HUES6 (cell line): Measurements from ENCODE around the gene PRKCG.
A peak's percentile ranks its signal among the peaks of the same experiment; 100 is the strongest.
"Not testable (repeated sequence)": the region's sequence is repeated elsewhere in the genome, so short reads cannot be mapped to it uniquely, and the experiment has no call there.

Experiments
- H3K27ac ChIP-seq: 2 replicates; pipeline ENCODE4 v1.7.0; 2013; ENCODE audit warnings: low read depth, mild to moderate bottlenecking, low read length, inconsistent platforms
- H3K27me3 ChIP-seq: 2 replicates; pipeline ENCODE4 v1.6.1; 2013; ENCODE audit warnings: low read length; ENCODE audit not compliant: control insufficient read depth, insufficient read depth
- H3K36me3 ChIP-seq: 2 replicates; pipeline ENCODE4 v1.6.1; 2013; ENCODE audit warnings: low read length; ENCODE audit not compliant: control insufficient read depth, insufficient read depth
- H3K4me1 ChIP-seq: 2 replicates; pipeline ENCODE4 v1.6.1; 2013; ENCODE audit warnings: low read length; ENCODE audit not compliant: control insufficient read depth, insufficient read depth
- H3K4me3 ChIP-seq: 2 replicates; pipeline ENCODE4 v1.5.1; 2013; ENCODE audit warnings: low read depth, low read length
- H3K9ac ChIP-seq: one replicate; pipeline ENCODE4 v1.6.1; 2013; ENCODE audit warnings: mild to moderate bottlenecking, low read length
- H3K9me3 ChIP-seq: 2 replicates; pipeline ENCODE4 v1.6.1; 2013; ENCODE audit warnings: low read depth, low read length; ENCODE audit not compliant: control insufficient read depth, insufficient read depth

Gene PRKCG

DNA sequence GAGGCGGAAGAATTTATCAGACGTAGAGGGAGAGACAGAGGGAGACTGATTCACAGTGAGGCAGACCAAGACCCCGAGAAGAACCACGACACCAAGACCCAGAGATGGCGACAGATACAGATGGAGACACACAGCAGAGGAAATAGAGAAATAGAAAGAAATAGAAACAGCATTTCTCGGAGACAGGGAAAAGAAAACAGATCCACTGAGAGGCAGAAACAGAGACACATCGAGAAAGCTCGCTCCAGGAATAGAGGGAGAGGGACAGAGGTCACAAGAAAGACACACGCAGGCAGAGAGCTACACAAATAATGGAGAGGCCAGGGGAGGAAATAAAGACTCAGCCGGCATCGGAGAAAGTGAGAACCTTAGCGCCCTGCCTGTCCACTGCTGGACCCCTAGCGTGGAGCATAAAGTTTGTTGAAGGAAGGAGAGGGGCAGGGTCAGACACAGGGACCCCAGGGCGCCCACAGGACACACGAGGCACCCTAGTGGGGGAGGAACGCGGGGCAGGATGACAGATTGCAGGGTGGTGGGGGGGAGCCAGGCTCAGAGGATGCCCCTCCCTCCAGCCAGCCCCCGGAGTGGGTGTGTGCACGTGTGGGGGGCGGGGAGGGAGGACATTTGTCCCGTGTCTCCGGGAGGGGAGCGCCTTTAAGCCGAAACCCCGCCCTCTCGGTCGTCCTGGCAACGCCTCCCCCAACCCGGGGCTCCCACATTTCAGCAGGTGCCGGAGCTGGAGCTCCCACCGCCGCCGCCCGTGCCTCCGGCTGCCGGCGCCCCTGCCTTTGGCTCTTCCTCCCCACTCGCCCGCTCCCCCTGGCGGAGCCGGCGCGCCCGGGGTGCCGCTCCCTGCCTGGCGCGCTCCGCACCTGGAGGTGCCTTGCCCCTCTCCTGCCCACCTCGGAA, at the start of gene PRKCG:
TSS of gene PRKCG (plus strand) at position 716 of the 909 bp plus-strand sequence. CDS start 298 bp downstream, outside the sequence.
- peak within 1 kb of the TSS; percentile 64 for H3K4me3 ChIP-seq
- no peak within 1 kb of the TSS for H3K27ac ChIP-seq
- H3K36me3 ChIP-seq = 0 out of 2 replicates have a peak, but pooled peaks cover under 1% of the 10 kb centered on the region
- no peaks in the 10 kb centered on the region for H3K9me3 ChIP-seq
- peak within 1 kb of the TSS; percentile 43 for H3K9ac ChIP-seq
- peaks cover 48% of the 10 kb centered on the region for H3K27me3 ChIP-seq
- H3K4me1 ChIP-seq = peaks cover 32% of the 10 kb centered on the region

- Histone ChIP-seq H3K9ac (peak overlapping the region; percentile 98), H3K27ac (peak overlapping the region; percentile 97)
- not testable (repeated sequence) for H3K9me3 ChIP-seq
Observed at GRCh38 chr19:53832861-53833260, 49.1 kb upstream of the PRKCG start.

DNA sequence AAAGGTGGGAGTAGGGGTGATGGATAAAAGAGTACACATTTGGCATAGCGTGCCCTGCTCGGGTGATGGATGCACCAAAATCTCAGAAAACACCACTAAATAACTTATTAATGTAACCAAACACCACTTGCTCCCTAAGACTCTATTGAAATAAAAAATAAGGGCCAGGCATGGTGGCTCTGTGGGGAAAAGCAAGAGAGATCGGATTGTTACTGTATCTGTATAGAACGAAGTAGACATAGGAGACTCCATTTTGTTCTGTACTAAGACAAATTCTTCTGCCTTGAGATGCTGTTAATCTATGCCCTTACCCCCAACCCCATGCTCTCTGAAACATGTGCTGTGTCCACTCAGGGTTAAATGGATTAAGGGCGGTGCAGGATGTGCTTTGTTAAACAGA, 43.6 kb upstream of the PRKCG start:
- peak overlapping the region; percentile 54 for H3K27ac ChIP-seq
- peaks cover 17% of the 10 kb centered on the region for H3K4me1 ChIP-seq

More at GRCh38 chr19:53832861-53833260, 49.1 kb upstream of the PRKCG start:
- Histone ChIP-seq H3K4me1 (peaks cover 23% of the 10 kb centered on the region), H3K4me3 (peak overlapping the region; percentile 88), H3K36me3 (peaks cover 18% of the 10 kb centered on the region)
- not testable (repeated sequence) for H3K27me3 ChIP-seq

DNA sequence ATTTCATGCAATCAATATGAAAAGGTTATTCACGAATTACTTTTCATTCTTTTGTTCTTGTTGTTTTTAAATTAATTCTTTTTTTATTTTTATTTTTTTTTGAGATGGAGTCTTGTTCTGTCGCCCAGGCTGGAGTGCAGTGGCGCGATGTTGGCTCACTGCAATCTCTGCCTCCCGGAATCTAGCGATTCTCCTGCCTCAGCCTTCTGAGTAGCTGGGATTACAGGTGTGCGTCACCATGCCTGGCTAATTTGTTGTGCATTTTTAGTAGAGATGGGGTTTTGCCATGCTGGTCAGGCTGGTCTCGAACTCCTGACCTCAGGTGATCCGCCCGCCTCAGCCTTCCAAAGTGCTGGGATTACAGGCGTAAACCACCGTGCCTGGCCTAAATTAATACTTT, 41.8 kb upstream of the PRKCG start:
- not testable (repeated sequence) for H3K4me3 ChIP-seq, H3K36me3 ChIP-seq, H3K27me3 ChIP-seq, H3K9ac ChIP-seq, H3K9me3 ChIP-seq, H3K27ac ChIP-seq
- peaks cover 17% of the 10 kb centered on the region for H3K4me1 ChIP-seq

More for the DNA sequence above, 43.6 kb upstream of the PRKCG start:
- not testable (repeated sequence) for H3K27me3 ChIP-seq, H3K4me3 ChIP-seq, H3K9me3 ChIP-seq, H3K36me3 ChIP-seq
- peak overlapping the region; percentile 64 for H3K9ac ChIP-seq

- H3K9ac ChIP-seq, H3K9me3 ChIP-seq, H3K36me3 ChIP-seq, H3K4me3 ChIP-seq, H3K27me3 ChIP-seq, H3K27ac ChIP-seq: not testable (repeated sequence)
- peaks cover 17% of the 10 kb centered on the region for H3K4me1 ChIP-seq
Observed at GRCh38 chr19:53840914-53841313, 41.1 kb upstream of the PRKCG start.

DNA sequence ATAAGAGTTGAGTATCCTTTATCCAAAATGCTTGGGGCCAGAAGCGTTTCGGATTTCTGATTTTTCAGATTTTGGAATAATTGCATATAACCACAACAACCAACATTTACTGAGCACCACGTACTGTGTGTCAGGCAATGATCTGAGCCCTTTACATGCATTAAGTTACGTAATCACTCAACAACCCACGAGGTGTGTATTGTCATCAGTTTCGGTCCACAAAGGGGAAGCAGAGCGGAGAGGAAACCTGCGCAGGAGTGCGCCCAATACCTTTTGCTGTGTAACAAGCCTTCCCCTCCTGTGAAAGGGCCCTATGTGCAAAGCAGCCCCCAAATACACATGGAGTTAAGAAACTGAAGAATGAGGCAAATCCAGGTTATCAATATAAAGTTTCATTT, 37.1 kb upstream of the PRKCG start:
- Histone ChIP-seq H3K27me3 (no peaks in the 10 kb centered on the region), H3K36me3 (no peaks in the 10 kb centered on the region), H3K4me3 (no peak overlapping the region), H3K9me3 (no peaks in the 10 kb centered on the region), H3K4me1 (peaks cover 2% of the 10 kb centered on the region; the same call in 1 of the 2 replicates), H3K9ac (no peak overlapping the region), H3K27ac (no peak overlapping the region)

- Histone ChIP-seq H3K27me3 (no peaks in the 10 kb centered on the region), H3K9ac (no peak overlapping the region), H3K9me3 (no peaks in the 10 kb centered on the region), H3K27ac (no peak overlapping the region), H3K4me1 (no peaks in the 10 kb centered on the region), H3K36me3 (no peaks in the 10 kb centered on the region), H3K4me3 (no peak overlapping the region)
Observed at GRCh38 chr19:53847555-53847954, 34.4 kb upstream of the PRKCG start.

DNA sequence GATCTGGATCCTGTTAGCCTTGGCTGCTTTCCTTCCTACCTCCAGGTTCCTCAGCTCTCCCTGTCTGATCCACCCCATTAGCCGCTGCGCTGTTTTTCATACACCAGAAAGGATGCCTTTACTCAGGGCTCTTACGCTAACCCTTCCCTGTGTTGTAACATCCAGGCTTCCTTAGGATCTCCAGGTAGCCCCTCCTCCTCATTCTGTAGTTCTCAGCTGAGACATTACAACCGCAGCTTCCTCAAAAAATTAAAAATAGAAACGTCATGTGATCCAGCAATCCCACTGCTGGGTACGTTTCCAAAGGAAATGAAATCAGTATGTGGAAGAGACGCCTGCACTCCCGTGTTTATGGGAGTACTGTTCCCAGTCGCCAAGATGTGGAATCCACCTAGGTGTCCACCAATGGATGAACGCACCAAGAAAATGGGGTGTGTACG, 32.7 kb upstream of the PRKCG start:
- H3K4me3 ChIP-seq = no peak overlapping the region
- no peak overlapping the region for H3K27ac ChIP-seq
- peaks cover 2% of the 10 kb centered on the region; the same call in 1 of the 2 replicates for H3K4me1 ChIP-seq
- H3K36me3 ChIP-seq = no peaks in the 10 kb centered on the region
- no peak overlapping the region for H3K9ac ChIP-seq
- H3K9me3 ChIP-seq = no peaks in the 10 kb centered on the region
- H3K27me3 ChIP-seq = no peaks in the 10 kb centered on the region

GRCh38 chr19:53853707-53854106, 28.3 kb upstream of the PRKCG start:
- no peak overlapping the region for H3K9ac ChIP-seq
- no peaks in the 10 kb centered on the region for H3K27me3 ChIP-seq
- H3K27ac ChIP-seq = no peak overlapping the region
- no peaks in the 10 kb centered on the region for H3K36me3 ChIP-seq
- H3K9me3 ChIP-seq = no peaks in the 10 kb centered on the region
- H3K4me3 ChIP-seq = no peak overlapping the region
- peaks cover 8% of the 10 kb centered on the region for H3K4me1 ChIP-seq

GRCh38 chr19:53864308-53864836, 17.6 kb upstream of the PRKCG start:
- Histone ChIP-seq H3K27me3 (no peaks in the 10 kb centered on the region), H3K4me3 (no peak overlapping the region), H3K27ac (no peak overlapping the region), H3K36me3 (no peaks in the 10 kb centered on the region), H3K4me1 (peaks cover 6% of the 10 kb centered on the region), H3K9ac (no peak overlapping the region), H3K9me3 (no peaks in the 10 kb centered on the region)

- peak overlapping the region; percentile 65 for H3K4me3 ChIP-seq
- no peak overlapping the region; the same call in 1 of the 2 replicates for H3K27ac ChIP-seq
- no peaks in the 10 kb centered on the region for H3K9me3 ChIP-seq
- peak overlapping the region; percentile 98 for H3K9ac ChIP-seq
- no peaks in the 10 kb centered on the region for H3K27me3 ChIP-seq
- peaks cover 3% of the 10 kb centered on the region; the same call in 1 of the 2 replicates for H3K36me3 ChIP-seq
- H3K4me1 ChIP-seq = peaks cover 6% of the 10 kb centered on the region
Observed at GRCh38 chr19:53865523-53865917, 16.5 kb upstream of the PRKCG start.
